MM.1S (cell line): ENCODE data around the gene SMC1B.

Experiments
- DNase-seq: peaks from one replicate; pipeline ENCODE4 v3.0.0-alpha.2; 2015
- H2AFZ ChIP-seq: fragments of 300-600 bp; sonication (generic); 2 replicates; pipeline ENCODE4 v1.6.0; 2016; ENCODE audit warnings: antibody characterized with exemption, low read length
- H3F3A ChIP-seq: fragments of 300-600 bp; sonication (generic); 2 replicates; pipeline ENCODE4 v1.6.1; 2016; ENCODE audit warnings: mild to moderate bottlenecking, antibody characterized with exemption, low read length, moderate library complexity, mixed read lengths; ENCODE audit not compliant: insufficient read depth
- H3K27ac ChIP-seq: fragments of 300-600 bp; sonication (generic); 2 replicates; pipeline ENCODE4 v1.5.1; 2016; ENCODE audit warnings: mild to moderate bottlenecking, low read length
- H3K27me3 ChIP-seq: fragments of 300-600 bp; sonication (generic); replicated peaks from 2 replicates; pipeline ENCODE4 v1.6.0; 2016; ENCODE audit warnings: low read length; ENCODE audit not compliant: insufficient read depth
- H3K36me3 ChIP-seq: fragments of 300-600 bp; sonication (generic); replicated peaks from 2 replicates; pipeline ENCODE4 v1.6.1; 2016; ENCODE audit warnings: mild to moderate bottlenecking, low read length, mixed read lengths; ENCODE audit not compliant: insufficient read depth
- H3K4me1 ChIP-seq: fragments of 300-600 bp; sonication (generic); 2 replicates; pipeline ENCODE4 v1.6.1; 2016; ENCODE audit warnings: low read length, mixed read lengths
- H3K4me2 ChIP-seq: fragments of 300-600 bp; sonication (generic); 2 replicates; pipeline ENCODE4 v1.6.0; 2016; ENCODE audit warnings: low read depth, low read length
- H3K4me3 ChIP-seq: fragments of 300-600 bp; sonication (generic); 2 replicates; pipeline ENCODE4 v1.5.1; 2016; ENCODE audit warnings: low read length, mixed read lengths
- H3K79me2 ChIP-seq: fragments of 300-600 bp; sonication (generic); 2 replicates; pipeline ENCODE4 v1.6.1; 2016; ENCODE audit warnings: mixed run types, low read length, mixed read lengths
- H3K9ac ChIP-seq: fragments of 300-600 bp; sonication (generic); 2 replicates; pipeline ENCODE4 v1.6.1; 2016; ENCODE audit warnings: low read length, mixed read lengths
- H3K9me2 ChIP-seq: fragments of 300-600 bp; sonication (generic); replicated peaks from 2 replicates; pipeline ENCODE4 v1.6.1; 2016; ENCODE audit warnings: mild to moderate bottlenecking, low read length, mixed read lengths; ENCODE audit not compliant: insufficient read depth
- H3K9me3 ChIP-seq: fragments of 300-600 bp; sonication (generic); replicated peaks from 2 replicates; pipeline ENCODE4 v1.6.1; 2016; ENCODE audit warnings: mild to moderate bottlenecking, low read length, mixed read lengths; ENCODE audit not compliant: insufficient read depth
- H4K20me1 ChIP-seq: fragments of 300-600 bp; sonication (generic); 2 replicates; pipeline ENCODE4 v1.6.1; 2016; ENCODE audit warnings: mild to moderate bottlenecking, low read length, moderate library complexity, mixed read lengths; ENCODE audit not compliant: insufficient read depth
- CTCF ChIP-seq: fragments of 300-600 bp; sonication (generic); IDR thresholded peaks from 2 replicates; pipeline ENCODE4 v1.5.1; 2016; ENCODE audit warnings: antibody characterized with exemption, low read length, mixed read lengths
- EZH2 ChIP-seq: fragments of 300-600 bp; sonication (generic); optimal IDR thresholded peaks from 2 replicates; pipeline ENCODE3; 2017; ENCODE audit warnings: low read depth, mild to moderate bottlenecking, antibody characterized with exemption, low read length, mixed read lengths
- EZH2phosphoT487 ChIP-seq: fragments of 300-600 bp; sonication (generic); IDR thresholded peaks from 2 replicates; pipeline ENCODE4 v1.6.1; 2018; ENCODE audit warnings: antibody characterized with exemption, low read length

SMC1B gene

GRCh38 chr22:45320357-45320976, 92.9 kb downstream of the SMC1B start:
- Histone ChIP-seq H3K4me1 (peaks cover 6% of the 10 kb centered on the region; the same call in 1 of the 2 replicates), H3K4me3 (no peak overlapping the region), H3K4me2 (no peak overlapping the region), H3K9ac (no peak overlapping the region), H3K36me3 (no peaks in the 10 kb centered on the region), H3K9me3 (no peaks in the 10 kb centered on the region), H3K27me3 (no peaks in the 10 kb centered on the region), H3K79me2 (peaks cover 52% of the 10 kb centered on the region), H3K27ac (no peak overlapping the region), H3F3A (no peaks in the 10 kb centered on the region), H4K20me1 (no peaks in the 10 kb centered on the region), H2AFZ (no peak overlapping the region), H3K9me2 (no peaks in the 10 kb centered on the region)
- no peak for TF ChIP-seq CTCF
- no peak for TF ChIP-seq EZH2
- no peak for TF ChIP-seq EZH2phosphoT487
- no peak for DNase-seq

- Histone ChIP-seq H3K36me3 (no peaks in the 10 kb centered on the region), H2AFZ (no peak overlapping the region), H3F3A (no peaks in the 10 kb centered on the region), H3K9me2 (no peaks in the 10 kb centered on the region), H4K20me1 (no peaks in the 10 kb centered on the region), H3K4me1 (peaks cover 6% of the 10 kb centered on the region; the same call in 1 of the 2 replicates), H3K79me2 (peaks cover 63% of the 10 kb centered on the region), H3K4me3 (no peak overlapping the region), H3K27ac (no peak overlapping the region), H3K4me2 (no peak overlapping the region), H3K27me3 (no peaks in the 10 kb centered on the region), H3K9ac (no peak overlapping the region), H3K9me3 (no peaks in the 10 kb centered on the region)
- TF ChIP-seq EZH2phosphoT487 (no peak), CTCF (no peak), EZH2 (no peak)
- no peak for DNase-seq
These were observed 94.1 kb downstream of the SMC1B start for GRCh38 chr22:45319324-45319685.

- Histone ChIP-seq H3K9ac (peak overlapping the region; percentile 35; the same call in 1 of the 2 replicates), H3K4me1 (peaks cover 6% of the 10 kb centered on the region; the same call in 1 of the 2 replicates), H2AFZ (no peak overlapping the region), H3K9me3 (no peaks in the 10 kb centered on the region), H3F3A (no peaks in the 10 kb centered on the region), H3K4me2 (no peak overlapping the region; the same call in 1 of the 2 replicates), H3K27ac (peak overlapping the region; percentile 62; the same call in 1 of the 2 replicates), H3K27me3 (no peaks in the 10 kb centered on the region), H3K36me3 (no peaks in the 10 kb centered on the region), H3K9me2 (no peaks in the 10 kb centered on the region), H3K4me3 (no peak overlapping the region), H3K79me2 (peaks cover 69% of the 10 kb centered on the region), H4K20me1 (no peaks in the 10 kb centered on the region)
- no peak for DNase-seq
- TF ChIP-seq EZH2phosphoT487 (no peak), EZH2 (no peak), CTCF (no peak)
These were observed 94.7 kb downstream of the SMC1B start for GRCh38 chr22:45318558-45319323.
